ENCODE measurements around the gene EEF1AKMT4.
A peak's percentile ranks its signal among the peaks of the same experiment; 100 is the strongest.

Gene EEF1AKMT4

GRCh38 chr3:184211718-184212117, 37.8 kb upstream of the EEF1AKMT4 start:
- Mint-ChIP-seq H3K27me3 (ENCODE audit: low read depth, poor library complexity) (peaks cover 42% of the 10 kb centered on the region), H3K27ac (no peak overlapping the region), H3K9me3 (no peaks in the 10 kb centered on the region), H3K4me1 (no peaks in the 10 kb centered on the region), H3K4me3 (no peak overlapping the region), H3K36me3 (ENCODE audit: low read depth) (no peaks in the 10 kb centered on the region)
- DNase-seq, result no peak
- no peak for TF ChIP-seq CTCF (IDR thresholded peaks at IDR 0.05)

DNA sequence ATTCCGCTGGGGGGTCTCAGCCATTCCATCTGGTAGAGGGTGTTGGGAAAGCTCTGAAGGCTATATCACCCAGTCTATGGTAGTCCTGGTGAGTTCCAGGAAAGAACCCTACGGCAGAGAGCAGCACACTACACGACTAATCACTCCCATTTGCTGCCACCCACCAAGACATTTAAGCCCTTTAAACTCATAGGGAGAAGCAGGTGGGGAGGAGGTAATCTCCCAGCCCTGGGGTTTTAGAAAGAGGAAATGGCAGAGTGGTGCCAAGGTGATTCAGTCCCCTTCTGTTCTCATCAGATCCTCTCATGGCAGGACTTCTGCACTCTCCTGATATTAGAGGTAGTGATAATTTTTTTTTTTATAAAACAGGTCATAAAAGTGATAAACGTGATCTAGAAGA, 30.7 kb upstream of the EEF1AKMT4 start:
- no peak for DNase-seq
- H3K4me3 Mint-ChIP-seq, result no peak overlapping the region
- H3K9me3 Mint-ChIP-seq, result no peaks in the 10 kb centered on the region
- peaks cover 60% of the 10 kb centered on the region for H3K27me3 Mint-ChIP-seq (ENCODE audit: low read depth, poor library complexity)
- H3K36me3 Mint-ChIP-seq (ENCODE audit: low read depth), result no peaks in the 10 kb centered on the region
- no peak overlapping the region for H3K27ac Mint-ChIP-seq
- no peak for TF ChIP-seq CTCF (IDR thresholded peaks at IDR 0.05)
- no peaks in the 10 kb centered on the region for H3K4me1 Mint-ChIP-seq

- Mint-ChIP-seq H3K36me3 (ENCODE audit: low read depth) (no peaks in the 10 kb centered on the region), H3K27ac (no peak overlapping the region), H3K9me3 (no peaks in the 10 kb centered on the region), H3K4me1 (no peaks in the 10 kb centered on the region), H3K27me3 (ENCODE audit: low read depth, poor library complexity) (peaks cover 83% of the 10 kb centered on the region), H3K4me3 (no peak overlapping the region)
- DNase-seq, result no peak
- TF ChIP-seq CTCF (IDR thresholded peaks at IDR 0.05), result no peak
Measured at GRCh38 chr3:184222521-184222920, 27.0 kb upstream of the EEF1AKMT4 start.

GRCh38 chr3:184223946-184224345, 25.5 kb upstream of the EEF1AKMT4 start:
- no peak for TF ChIP-seq CTCF (IDR thresholded peaks at IDR 0.05)
- peaks cover 86% of the 10 kb centered on the region for H3K27me3 Mint-ChIP-seq (ENCODE audit: low read depth, poor library complexity)

DNA sequence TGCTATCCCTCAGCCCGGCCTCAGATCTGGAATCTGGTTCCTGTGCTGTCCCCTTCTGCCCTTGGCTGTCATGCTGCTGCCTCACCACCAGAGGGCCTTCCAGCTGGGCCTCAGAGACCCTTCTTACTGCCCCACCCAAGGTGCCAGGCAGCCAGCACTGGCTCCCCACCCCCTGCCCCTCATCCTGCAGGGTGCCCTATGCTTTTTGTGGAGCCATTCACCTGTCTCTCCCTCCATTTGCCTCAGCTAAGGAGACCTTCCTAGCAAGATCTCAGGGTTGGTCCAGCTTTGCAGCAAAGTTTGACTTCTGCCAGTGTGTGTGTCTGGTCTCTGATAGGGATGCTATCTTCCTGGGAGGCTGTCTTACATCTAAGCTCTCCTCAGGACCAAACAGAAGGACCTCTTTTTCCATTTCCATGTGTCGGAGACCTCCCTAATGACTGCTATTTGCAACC, 22.0 kb upstream of the EEF1AKMT4 start:
- Mint-ChIP-seq H3K9me3 (no peaks in the 10 kb centered on the region), H3K27ac (no peak overlapping the region), H3K36me3 (ENCODE audit: low read depth) (no peaks in the 10 kb centered on the region), H3K27me3 (ENCODE audit: low read depth, poor library complexity) (peaks cover 92% of the 10 kb centered on the region), H3K4me3 (no peak overlapping the region), H3K4me1 (peaks cover 8% of the 10 kb centered on the region)
- DNase-seq, result peak; percentile 41
- TF ChIP-seq CTCF (IDR thresholded peaks at IDR 0.05), result peak; percentile 78

More at GRCh38 chr3:184223946-184224345, 25.5 kb upstream of the EEF1AKMT4 start:
- Mint-ChIP-seq H3K27ac (no peak overlapping the region), H3K4me1 (no peaks in the 10 kb centered on the region), H3K4me3 (no peak overlapping the region), H3K9me3 (no peaks in the 10 kb centered on the region), H3K36me3 (ENCODE audit: low read depth) (no peaks in the 10 kb centered on the region)
- no peak for DNase-seq

DNA sequence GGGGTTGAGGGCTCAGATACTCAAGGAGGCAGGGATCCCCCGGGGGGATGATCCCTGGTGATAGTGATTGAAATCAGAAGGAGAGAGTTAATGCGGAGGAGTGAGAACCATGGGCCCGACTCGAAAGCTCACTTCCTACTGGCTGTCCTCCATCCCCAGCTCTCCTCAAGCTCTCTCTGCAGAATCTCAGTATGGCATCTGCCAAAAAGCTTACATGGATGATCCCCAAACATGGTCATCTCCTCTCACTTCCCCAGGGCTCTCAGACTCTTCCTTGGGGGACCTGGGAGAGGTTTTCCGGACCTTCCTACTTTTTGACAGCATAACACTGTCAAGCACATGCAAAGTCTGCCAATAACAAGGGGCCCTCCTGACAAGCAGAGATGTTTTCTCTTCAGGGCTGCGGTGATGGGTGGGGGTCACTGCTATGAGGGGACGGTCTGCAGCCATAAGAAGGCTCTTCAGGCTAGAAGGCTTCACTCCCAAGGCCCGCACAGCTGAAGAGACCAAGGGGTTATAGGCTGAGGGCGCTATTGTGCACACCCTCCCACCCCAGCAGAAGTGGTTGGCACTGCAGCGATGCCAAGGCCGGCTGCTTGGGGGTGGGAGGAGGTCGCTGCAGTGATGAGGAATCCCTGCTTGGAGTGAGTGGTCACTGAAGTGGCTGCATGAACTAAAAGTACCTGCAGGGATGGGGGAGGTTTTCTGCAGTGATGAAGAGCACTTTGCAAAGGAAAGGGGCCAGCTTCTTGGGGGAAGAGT, 20.9 kb upstream of the EEF1AKMT4 start:
- H3K27ac Mint-ChIP-seq, result no peak overlapping the region
- no peaks in the 10 kb centered on the region for H3K36me3 Mint-ChIP-seq (ENCODE audit: low read depth)

More for the DNA sequence above, 20.9 kb upstream of the EEF1AKMT4 start:
- peak overlapping the region; percentile 64 for H3K4me3 Mint-ChIP-seq
- H3K9me3 Mint-ChIP-seq, result no peaks in the 10 kb centered on the region
- H3K4me1 Mint-ChIP-seq, result peaks cover 8% of the 10 kb centered on the region
- no peak for DNase-seq
- H3K27me3 Mint-ChIP-seq (ENCODE audit: low read depth, poor library complexity), result peaks cover 93% of the 10 kb centered on the region
- TF ChIP-seq CTCF (IDR thresholded peaks at IDR 0.05), result no peak
